HG03175 (cell line): ENCODE measurements around the gene STN1.

Experiments
- ATAC-seq: cut with Tn5 transposase; IDR thresholded peaks from one replicate; pipeline ENCODE4 v1.9.1; 2021; ENCODE audit warnings: mild to moderate bottlenecking, moderate library complexity; ENCODE audit not compliant: unreplicated experiment

STN1 gene

GRCh38 chr10:103930449-103930848 lies 12.5 kb upstream of the STN1 start:
- no peak for ATAC-seq

GRCh38 chr10:103929381-103929921 lies 11.5 kb upstream of the STN1 start:
- no peak for ATAC-seq

GRCh38 chr10:103928784-103929183 lies 10.8 kb upstream of the STN1 start:
- no peak for ATAC-seq

GRCh38 chr10:103926722-103927319 lies 8.8 kb upstream of the STN1 start:
- ATAC-seq, result no peak

- ATAC-seq, result no peak
Observed at GRCh38 chr10:103925591-103925990, 7.6 kb upstream of the STN1 start.

- no peak for ATAC-seq
Observed at GRCh38 chr10:103923502-103923901, 5.5 kb upstream of the STN1 start.

GRCh38 chr10:103922659-103923058 lies 4.7 kb upstream of the STN1 start:
- no peak for ATAC-seq

- ATAC-seq, result no peak
Observed at GRCh38 chr10:103921750-103922195, 3.8 kb upstream of the STN1 start.

GRCh38 chr10:103921248-103921647 lies 3.3 kb upstream of the STN1 start:
- ATAC-seq, result no peak

GRCh38 chr10:103919648-103920025 lies 1.7 kb upstream of the STN1 start:
- no peak for ATAC-seq

- peak; percentile 9 for ATAC-seq
Observed at GRCh38 chr10:103917302-103918052, 507 bp downstream of the STN1 start.

GRCh38 chr10:103916876-103917275 lies 1.1 kb downstream of the STN1 start:
- ATAC-seq, result no peak

GRCh38 chr10:103916254-103916653 lies 1.7 kb downstream of the STN1 start:
- ATAC-seq, result no peak

GRCh38 chr10:103915796-103916195 lies 2.2 kb downstream of the STN1 start:
- no peak for ATAC-seq

- no peak for ATAC-seq
Observed at GRCh38 chr10:103912759-103913158, 5.2 kb downstream of the STN1 start.

- ATAC-seq, result no peak
Observed at GRCh38 chr10:103911021-103911459, 6.9 kb downstream of the STN1 start.

- no peak for ATAC-seq
Observed at GRCh38 chr10:103910442-103911012, 7.5 kb downstream of the STN1 start.

- ATAC-seq, result no peak
Observed at GRCh38 chr10:103905441-103905840, 12.5 kb downstream of the STN1 start.

GRCh38 chr10:103901299-103901698 lies 16.7 kb downstream of the STN1 start:
- no peak for ATAC-seq

- ATAC-seq, result no peak
Observed at GRCh38 chr10:103899312-103899711, 18.7 kb downstream of the STN1 start.

- no peak for ATAC-seq
Observed at GRCh38 chr10:103897241-103897774, 20.7 kb downstream of the STN1 start.

- no peak for ATAC-seq
Observed at GRCh38 chr10:103896225-103896624, 21.8 kb downstream of the STN1 start.
